ENCODE measurements around the gene PCLO. TPM values are rescaled to one million over a fixed set of nuclear protein-coding genes. Genes with fewer than 3 reads are reported as not detected.
"Not testable (repeated sequence)": the region's sequence is repeated elsewhere in the genome, so short reads cannot be mapped to it uniquely, and the experiment has no call there.

PCLO gene
- total and polyA plus RNA-seq, 5 experiments from 2014 or later: not detected

DNA sequence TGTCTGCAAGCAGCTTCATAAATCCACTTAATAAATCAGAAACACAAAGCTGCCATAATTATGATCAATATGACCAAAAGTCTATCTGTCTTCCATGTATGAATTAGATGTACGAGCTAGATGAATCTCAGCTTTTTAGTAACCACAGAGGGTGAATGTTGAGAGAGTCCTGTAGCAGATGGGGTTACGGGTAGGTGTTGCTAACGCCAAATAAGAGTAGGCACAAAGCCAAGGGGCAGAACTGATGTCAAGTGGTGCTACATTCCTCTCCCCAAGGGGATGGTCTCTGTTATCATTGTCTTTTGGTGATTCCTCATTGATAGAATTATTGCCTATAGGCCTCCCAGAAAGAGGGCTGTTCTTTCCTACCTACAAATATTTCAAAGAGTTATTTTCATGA, 257.8 kb downstream of the PCLO start:
- DNase-seq (no peak), ATAC-seq (no peak)
- Mint-ChIP-seq H3K9me3 (peaks cover 0 to 9% (median 0%) of the 10 kb centered on the region in 9 donors), H3K36me3 (no peaks in the 10 kb centered on the region), H3K27me3 (no peaks in the 10 kb centered on the region), H3K4me3 (no peak overlapping the region), H3K4me1 (no peaks in the 10 kb centered on the region), H3K27ac (no peak overlapping the region)
- POLR2A ChIA-PET: no interaction called here

DNA sequence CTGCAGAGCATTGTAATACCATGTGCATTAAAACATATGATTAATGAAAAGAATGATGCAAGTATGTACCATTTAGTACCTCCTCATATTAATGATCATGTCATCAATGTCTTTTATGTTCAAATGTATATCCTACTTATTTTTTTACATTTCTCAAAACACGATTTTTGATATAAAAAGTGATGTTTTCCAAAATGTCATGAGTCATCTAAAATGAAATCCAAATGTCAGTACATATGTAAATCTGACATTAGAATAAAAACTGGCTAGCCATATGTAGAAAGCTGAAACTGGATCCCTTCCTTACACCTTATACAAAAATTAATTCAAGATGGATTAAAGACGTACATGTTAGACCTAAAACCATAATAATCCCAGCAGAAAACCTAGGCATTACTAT, 261.6 kb downstream of the PCLO start:
- H3K36me3 Mint-ChIP-seq, H3K27me3 Mint-ChIP-seq, H3K4me1 Mint-ChIP-seq, H3K4me3 Mint-ChIP-seq, ATAC-seq, POLR2A ChIA-PET, H3K9me3 Mint-ChIP-seq, H3K27ac Mint-ChIP-seq, DNase-seq: not testable (repeated sequence)

DNA sequence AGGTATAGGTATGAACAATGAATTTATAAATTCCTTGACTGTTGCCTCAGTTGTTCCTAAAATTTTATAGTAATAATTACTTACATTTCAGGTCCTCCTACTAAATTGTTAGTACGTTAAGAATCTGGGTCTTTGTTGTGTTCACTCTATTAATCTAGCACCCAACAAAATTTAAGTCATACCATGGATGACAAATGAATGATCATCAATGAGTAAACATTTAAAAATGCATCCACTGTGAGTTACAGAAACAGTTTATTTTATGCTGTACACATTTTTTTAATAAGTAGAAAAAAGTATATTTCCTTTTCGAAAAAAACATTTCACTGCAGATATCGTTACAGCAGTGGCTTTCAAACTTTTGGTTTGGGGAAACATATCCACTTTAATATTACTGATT, 265.2 kb downstream of the PCLO start:
- DNase-seq: no peak
- no peak overlapping the region for H3K27ac Mint-ChIP-seq

DNA sequence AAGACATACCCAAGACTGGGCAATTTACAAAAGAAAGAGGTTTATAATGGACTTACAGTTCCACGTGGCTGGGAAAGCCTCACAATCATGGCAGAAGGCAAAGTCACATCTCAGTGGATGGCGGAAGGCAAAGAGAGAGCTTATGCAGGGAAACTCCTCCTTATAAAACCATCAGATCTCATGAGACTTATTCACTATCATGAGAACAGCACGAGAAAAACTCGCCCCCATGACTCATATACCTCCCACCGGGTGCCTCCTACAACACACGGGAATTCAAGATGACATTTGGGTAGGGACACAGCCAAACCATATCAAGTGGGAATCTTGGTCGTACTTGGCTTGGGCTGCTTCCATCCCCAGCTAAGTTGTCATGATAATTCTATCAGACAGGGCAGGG, 268.3 kb downstream of the PCLO start:
- POLR2A ChIA-PET, H3K36me3 Mint-ChIP-seq, ATAC-seq, DNase-seq, H3K27ac Mint-ChIP-seq, H3K27me3 Mint-ChIP-seq, H3K4me1 Mint-ChIP-seq, H3K4me3 Mint-ChIP-seq: not testable (repeated sequence)
- H3K9me3 Mint-ChIP-seq: peaks cover 0 to 10% (median 0%) of the 10 kb centered on the region in 9 donors

More for the DNA sequence above, 265.2 kb downstream of the PCLO start:
- no peak overlapping the region for H3K4me3 Mint-ChIP-seq
- peaks cover 0 to 10% (median 0%) of the 10 kb centered on the region in 9 donors for H3K9me3 Mint-ChIP-seq
- no peaks in the 10 kb centered on the region for H3K36me3 Mint-ChIP-seq
- ATAC-seq: no peak
- H3K27me3 Mint-ChIP-seq: no peaks in the 10 kb centered on the region
- POLR2A ChIA-PET: no interaction called here
- no peaks in the 10 kb centered on the region for H3K4me1 Mint-ChIP-seq

DNA sequence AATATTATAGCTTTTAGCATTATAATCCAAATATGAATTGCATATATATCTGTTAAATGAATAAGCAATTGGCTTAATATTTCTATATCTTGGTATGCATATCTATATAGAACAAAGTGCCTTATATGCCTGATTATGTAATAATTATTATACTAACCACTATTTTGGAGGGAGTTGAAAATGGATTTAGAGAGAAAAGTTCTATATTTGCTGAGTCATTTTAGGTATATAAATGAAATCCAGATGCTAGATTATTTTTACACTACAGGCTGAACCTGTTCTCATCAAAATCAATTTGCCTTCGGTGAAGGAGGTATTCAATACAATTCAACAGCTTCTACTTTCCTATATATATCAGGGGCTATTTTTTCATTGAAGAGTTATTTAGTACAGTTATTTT, 276.4 kb downstream of the PCLO start:
- Mint-ChIP-seq H3K27ac (no peak overlapping the region), H3K4me3 (no peak overlapping the region), H3K4me1 (no peaks in the 10 kb centered on the region), H3K9me3 (peaks cover 0 to 16% (median 2%) of the 10 kb centered on the region in 9 donors), H3K27me3 (no peaks in the 10 kb centered on the region), H3K36me3 (no peaks in the 10 kb centered on the region)
- no peak for DNase-seq
- no peak for ATAC-seq
- POLR2A ChIA-PET: no interaction called here

DNA sequence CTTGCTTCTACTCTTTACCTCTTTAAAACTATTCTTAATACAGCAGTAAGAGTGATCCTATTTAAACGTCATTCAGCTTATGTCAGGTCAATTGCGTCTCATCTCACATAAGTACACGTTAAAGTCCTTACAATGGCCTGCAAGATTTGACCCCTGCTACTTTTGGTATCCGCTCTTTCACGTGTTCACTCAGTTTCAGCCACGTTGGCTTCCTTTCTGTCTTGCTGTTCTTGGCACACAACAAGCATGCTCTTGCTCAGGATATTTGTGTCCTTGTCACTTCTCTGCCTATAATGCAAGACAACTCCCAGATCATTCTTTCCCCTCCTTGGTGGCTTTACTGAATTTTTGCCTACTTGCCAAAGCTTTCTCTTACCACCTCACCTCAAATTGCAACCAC, 296.8 kb downstream of the PCLO start:
- POLR2A ChIA-PET: no interaction called here
- DNase-seq (no peak), ATAC-seq (no peak)
- H3K9me3 Mint-ChIP-seq: peaks cover 0 to 14% (median 6%) of the 10 kb centered on the region in 9 donors
- H3K4me1 Mint-ChIP-seq: no peaks in the 10 kb centered on the region
- H3K27me3 Mint-ChIP-seq: no peaks in the 10 kb centered on the region
- H3K27ac Mint-ChIP-seq: no peak overlapping the region
- H3K36me3 Mint-ChIP-seq: no peaks in the 10 kb centered on the region
- H3K4me3 Mint-ChIP-seq: no peak overlapping the region

- H3K9me3 Mint-ChIP-seq: peaks cover 0 to 20% (median 2%) of the 10 kb centered on the region in 9 donors
- no peak overlapping the region for H3K4me3 Mint-ChIP-seq
- ATAC-seq (no peak), DNase-seq (no peak)
- no peak overlapping the region for H3K27ac Mint-ChIP-seq
- H3K4me1 Mint-ChIP-seq: no peaks in the 10 kb centered on the region
- no peaks in the 10 kb centered on the region for H3K36me3 Mint-ChIP-seq
- POLR2A ChIA-PET: no interaction called here
- no peaks in the 10 kb centered on the region for H3K27me3 Mint-ChIP-seq
These were observed 303.4 kb downstream of the PCLO start for GRCh38 chr7:82859106-82859850.

- POLR2A ChIA-PET: no interaction called here
- no peak overlapping the region for H3K27ac Mint-ChIP-seq
- H3K4me1 Mint-ChIP-seq: no peaks in the 10 kb centered on the region
- no peak overlapping the region for H3K4me3 Mint-ChIP-seq
- H3K9me3 Mint-ChIP-seq: peaks cover 0 to 6% (median 0%) of the 10 kb centered on the region in 9 donors
- no peaks in the 10 kb centered on the region for H3K27me3 Mint-ChIP-seq
- no peaks in the 10 kb centered on the region for H3K36me3 Mint-ChIP-seq
- no peak for DNase-seq
- no peak for ATAC-seq
These were observed 311.6 kb downstream of the PCLO start for GRCh38 chr7:82851121-82851520.

DNA sequence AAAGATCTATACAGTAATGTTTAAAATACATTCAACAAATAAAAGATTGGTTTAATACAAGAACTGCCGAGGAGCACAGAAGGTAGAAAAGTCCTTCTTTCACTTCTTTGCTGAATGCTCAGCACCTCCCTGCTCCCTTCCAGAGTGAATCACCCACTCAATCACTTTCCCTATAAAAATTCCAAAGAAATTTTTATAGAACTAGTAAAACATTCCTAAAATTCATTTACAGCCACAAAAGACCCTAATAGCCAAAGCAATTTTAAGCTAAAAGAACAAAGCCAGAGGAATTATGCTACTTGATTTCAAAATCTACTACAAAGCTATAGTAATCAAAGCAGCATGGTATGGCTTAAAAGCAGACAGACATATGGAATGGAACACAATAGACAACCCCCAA, 320.9 kb downstream of the PCLO start:
- H3K36me3 Mint-ChIP-seq: no peaks in the 10 kb centered on the region
- H3K27ac Mint-ChIP-seq: no peak overlapping the region
- POLR2A ChIA-PET: no interaction called here
- DNase-seq (no peak), ATAC-seq (no peak)
- no peak overlapping the region for H3K4me3 Mint-ChIP-seq
- peaks cover 0 to 11% (median 2%) of the 10 kb centered on the region in 9 donors for H3K9me3 Mint-ChIP-seq
- H3K27me3 Mint-ChIP-seq: no peaks in the 10 kb centered on the region
- H3K4me1 Mint-ChIP-seq: no peaks in the 10 kb centered on the region

GRCh38 chr7:82840061-82840460, 322.6 kb downstream of the PCLO start:
- H3K36me3 Mint-ChIP-seq: no peaks in the 10 kb centered on the region
- DNase-seq (no peak), ATAC-seq (no peak)
- no peak overlapping the region for H3K4me3 Mint-ChIP-seq
- H3K27ac Mint-ChIP-seq: no peak overlapping the region
- POLR2A ChIA-PET: no interaction called here
- no peaks in the 10 kb centered on the region for H3K27me3 Mint-ChIP-seq
- no peaks in the 10 kb centered on the region for H3K4me1 Mint-ChIP-seq
- H3K9me3 Mint-ChIP-seq: peaks cover 0 to 11% (median 2%) of the 10 kb centered on the region in 9 donors

GRCh38 chr7:82839555-82839954, 323.1 kb downstream of the PCLO start:
- Mint-ChIP-seq H3K36me3 (no peaks in the 10 kb centered on the region), H3K27ac (no peak overlapping the region), H3K27me3 (no peaks in the 10 kb centered on the region), H3K4me1 (no peaks in the 10 kb centered on the region), H3K4me3 (no peak overlapping the region), H3K9me3 (peaks cover 0 to 11% (median 2%) of the 10 kb centered on the region in 9 donors)
- DNase-seq (no peak), ATAC-seq (no peak)
- POLR2A ChIA-PET: no interaction called here

- DNase-seq (no peak), ATAC-seq (no peak)
- H3K4me1 Mint-ChIP-seq: no peaks in the 10 kb centered on the region
- no peak overlapping the region for H3K27ac Mint-ChIP-seq
- POLR2A ChIA-PET: no interaction called here
- no peak overlapping the region for H3K4me3 Mint-ChIP-seq
- H3K27me3 Mint-ChIP-seq: no peaks in the 10 kb centered on the region
- H3K9me3 Mint-ChIP-seq: peaks cover 0 to 11% (median 2%) of the 10 kb centered on the region in 9 donors
- H3K36me3 Mint-ChIP-seq: no peaks in the 10 kb centered on the region
These were observed 323.6 kb downstream of the PCLO start for GRCh38 chr7:82839063-82839462.

DNA sequence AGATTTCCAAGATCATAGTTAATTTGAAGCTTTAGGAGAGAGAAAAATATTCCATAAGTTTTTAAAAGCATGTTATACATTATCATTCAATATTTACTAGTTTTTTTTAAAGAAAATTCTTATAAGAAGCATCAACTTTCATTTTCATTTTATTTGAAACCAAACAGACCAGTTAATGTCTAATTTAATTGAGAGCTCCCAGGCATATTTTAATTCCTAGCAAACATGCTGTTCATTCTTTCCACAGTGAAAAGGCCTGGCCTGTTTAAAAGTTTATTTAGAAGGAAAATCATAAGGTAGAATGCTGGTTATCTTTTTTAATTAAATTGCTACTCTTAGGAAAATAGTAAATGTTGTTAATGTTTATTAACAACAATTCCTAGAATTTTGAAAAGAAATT, 324.4 kb downstream of the PCLO start:
- Mint-ChIP-seq H3K9me3 (peaks cover 0 to 9% (median 2%) of the 10 kb centered on the region in 9 donors), H3K27ac (no peak overlapping the region), H3K36me3 (no peaks in the 10 kb centered on the region), H3K4me1 (no peaks in the 10 kb centered on the region), H3K27me3 (no peaks in the 10 kb centered on the region), H3K4me3 (no peak overlapping the region)
- DNase-seq (no peak), ATAC-seq (no peak)
- POLR2A ChIA-PET: no interaction called here

- Mint-ChIP-seq H3K27me3 (no peaks in the 10 kb centered on the region), H3K36me3 (no peaks in the 10 kb centered on the region), H3K27ac (no peak overlapping the region), H3K4me3 (no peak overlapping the region), H3K4me1 (no peaks in the 10 kb centered on the region), H3K9me3 (peaks cover 0 to 5% (median 0%) of the 10 kb centered on the region in 9 donors)
- no peak for ATAC-seq
- POLR2A ChIA-PET: no interaction called here
- DNase-seq: no peak
These were observed 339.6 kb downstream of the PCLO start for GRCh38 chr7:82823073-82823472.

All from naive thymus-derived CD8-positive, alpha-beta T cell (primary cell).